ENCODE results near the gene KCND2. TPM values are rescaled to one million over a fixed set of nuclear protein-coding genes. Genes with fewer than 3 reads are reported as not detected.

Gene KCND2
- total RNA-seq, 1 experiment from 2014 or later: not detected

- Histone ChIP-seq H3K9me3 (no peaks in the 10 kb centered on the region), H3K36me3 (ENCODE audit: control insufficient read depth, insufficient read depth, low read length) (no peaks in the 10 kb centered on the region), H3K27me3 (replicated peaks; ENCODE audit: control insufficient read depth, insufficient read depth, low read length) (no peaks in the 10 kb centered on the region), H3K4me3 (ENCODE audit: low read depth, low read length) (no peak overlapping the region), H3K4me1 (no peaks in the 10 kb centered on the region)
- intact Hi-C loops (cut with micrococcal nuclease; ENCODE audit: unreplicated experiment): no loop called here
- Mint-ChIP-seq H3K4me1 (ENCODE audit: low read depth, unreplicated experiment) (no peaks in the 10 kb centered on the region), H3K36me3 (ENCODE audit: insufficient read depth, unreplicated experiment) (no peaks in the 10 kb centered on the region), H3K9me3 (ENCODE audit: unreplicated experiment) (no peaks in the 10 kb centered on the region), H3K27ac (ENCODE audit: unreplicated experiment) (no peak overlapping the region), H3K4me3 (ENCODE audit: unreplicated experiment) (no peak overlapping the region), H3K27me3 (ENCODE audit: insufficient read depth, unreplicated experiment) (no peaks in the 10 kb centered on the region)
- TF ChIP-seq CTCF (IDR thresholded peaks at IDR 0.05; ENCODE audit: insufficient read depth in 1 of 2, low read depth in 1 of 2, low read length in 1 of 2, severe bottlenecking in 1 of 2, unreplicated experiment in 1 of 2): no peak
- no TSS peak for BruUV-seq (replicated peaks)
- DNase-seq: no peak
- ChIA-PET POLR2A (no interaction called here), CTCF (no interaction called here)
Observed at GRCh38 chr7:120529736-120530135, 256.8 kb downstream of the KCND2 start.

GRCh38 chr7:120538335-120538734 lies 265.4 kb downstream of the KCND2 start:
- no peaks in the 10 kb centered on the region for H3K4me1 Mint-ChIP-seq (ENCODE audit: low read depth, unreplicated experiment)
- H3K27me3 ChIP-seq (replicated peaks; ENCODE audit: control insufficient read depth, insufficient read depth, low read length): no peaks in the 10 kb centered on the region
- H3K36me3 Mint-ChIP-seq (ENCODE audit: insufficient read depth, unreplicated experiment): no peaks in the 10 kb centered on the region
- no peak for TF ChIP-seq CTCF (IDR thresholded peaks at IDR 0.05; ENCODE audit: insufficient read depth in 1 of 2, low read depth in 1 of 2, low read length in 1 of 2, severe bottlenecking in 1 of 2, unreplicated experiment in 1 of 2)
- H3K9me3 Mint-ChIP-seq (ENCODE audit: unreplicated experiment): no peaks in the 10 kb centered on the region
- ChIA-PET POLR2A (no interaction called here), CTCF (no interaction called here)
- no peak overlapping the region for H3K4me3 ChIP-seq (ENCODE audit: low read depth, low read length)
- H3K4me3 Mint-ChIP-seq (ENCODE audit: unreplicated experiment): no peak overlapping the region
- BruUV-seq (replicated peaks): no TSS peak
- H3K27ac Mint-ChIP-seq (ENCODE audit: unreplicated experiment): no peak overlapping the region
- H3K36me3 ChIP-seq (ENCODE audit: control insufficient read depth, insufficient read depth, low read length): no peaks in the 10 kb centered on the region
- no peaks in the 10 kb centered on the region for H3K27me3 Mint-ChIP-seq (ENCODE audit: insufficient read depth, unreplicated experiment)
- H3K4me1 ChIP-seq: no peaks in the 10 kb centered on the region
- no peaks in the 10 kb centered on the region for H3K9me3 ChIP-seq
- intact Hi-C loops (cut with micrococcal nuclease; ENCODE audit: unreplicated experiment): no loop called here
- DNase-seq: no peak

- Histone ChIP-seq H3K27me3 (replicated peaks; ENCODE audit: control insufficient read depth, insufficient read depth, low read length) (no peaks in the 10 kb centered on the region), H3K4me1 (no peaks in the 10 kb centered on the region), H3K9me3 (no peaks in the 10 kb centered on the region), H3K4me3 (ENCODE audit: low read depth, low read length) (no peak overlapping the region), H3K36me3 (ENCODE audit: control insufficient read depth, insufficient read depth, low read length) (no peaks in the 10 kb centered on the region)
- no peak overlapping the region for H3K27ac Mint-ChIP-seq (ENCODE audit: unreplicated experiment)
- no peaks in the 10 kb centered on the region for H3K36me3 Mint-ChIP-seq (ENCODE audit: insufficient read depth, unreplicated experiment)
- no peaks in the 10 kb centered on the region for H3K4me1 Mint-ChIP-seq (ENCODE audit: low read depth, unreplicated experiment)
- no TSS peak for BruUV-seq (replicated peaks)
- no peak overlapping the region for H3K4me3 Mint-ChIP-seq (ENCODE audit: unreplicated experiment)
- CTCF ChIA-PET: no interaction called here
- POLR2A ChIA-PET: no interaction called here
- no peaks in the 10 kb centered on the region for H3K9me3 Mint-ChIP-seq (ENCODE audit: unreplicated experiment)
- intact Hi-C loops (cut with micrococcal nuclease; ENCODE audit: unreplicated experiment): no loop called here
- no peaks in the 10 kb centered on the region for H3K27me3 Mint-ChIP-seq (ENCODE audit: insufficient read depth, unreplicated experiment)
- TF ChIP-seq CTCF (IDR thresholded peaks at IDR 0.05; ENCODE audit: insufficient read depth in 1 of 2, low read depth in 1 of 2, low read length in 1 of 2, severe bottlenecking in 1 of 2, unreplicated experiment in 1 of 2): no peak
- no peak for DNase-seq
Observed at GRCh38 chr7:120539321-120539720, 266.3 kb downstream of the KCND2 start.
